GM12878 (cell line): Measurements from ENCODE around the gene TSSC4.

Experiments
- BACH1 ChIP-seq: fragments of 450-650 bp; IDR thresholded peaks from 2 replicates; pipeline ENCODE4 v1.6.1; 2017; ENCODE audit warnings: mild to moderate bottlenecking, borderline replicate concordance
- CEBPB ChIP-seq, 2 experiments: fragments of 150-350 bp in 1 of 2; IDR thresholded peaks; 2 replicates each; pipeline ENCODE4 v1.6.1; 2012 to 2014; ENCODE audit warnings: low read depth in 2 of 2, low read length in 2 of 2, borderline replicate concordance in 1 of 2, inconsistent platforms in 1 of 2
- MAX ChIP-seq: IDR thresholded peaks from 2 replicates; pipeline ENCODE4 v1.6.1; 2012; ENCODE audit warnings: low read depth, low read length, improper control_type of control experiment
- MYC ChIP-seq: IDR thresholded peaks from 2 replicates; pipeline ENCODE4 v1.6.1; 2011; ENCODE audit warnings: mild to moderate bottlenecking, low read length, moderate library complexity, inconsistent platforms; ENCODE audit not compliant: insufficient read depth, insufficient replicate concordance, insufficient read length, severe bottlenecking
- POLR2A ChIP-seq: IDR thresholded peaks from 2 replicates; pipeline ENCODE4 v1.6.1; 2011; ENCODE audit warnings: low read depth, mild to moderate bottlenecking, low read length
- POLR2AphosphoS5 ChIP-seq: IDR thresholded peaks from 2 replicates; pipeline ENCODE4 v1.6.1; 2011; ENCODE audit warnings: mild to moderate bottlenecking, low read length, inconsistent platforms
- SMC3 ChIP-seq: IDR thresholded peaks from 2 replicates; pipeline ENCODE4 v1.6.1; 2011; ENCODE audit warnings: low read length, improper control_type of control experiment, borderline replicate concordance
- SP1 ChIP-seq: IDR thresholded peaks from one replicate; pipeline ENCODE4 v1.6.1; 2011; ENCODE audit warnings: low read depth, low read length
- SRF ChIP-seq, 2 experiments: IDR thresholded peaks; 2 replicates each; pipeline ENCODE4 v1.6.1; 2011; ENCODE audit warnings: low read depth in 2 of 2, low read length in 2 of 2, mild to moderate bottlenecking in 1 of 2, moderate library complexity in 1 of 2
- STAT1 ChIP-seq: fragments of 450-650 bp; conservative IDR thresholded peaks from 2 replicates; pipeline ENCODE4 v1.6.1; 2014; ENCODE audit warnings: antibody characterized with exemption, mild to moderate bottlenecking
- TCF7 ChIP-seq: IDR thresholded peaks from 2 replicates; pipeline ENCODE4 v1.6.1; 2014; ENCODE audit warnings: antibody characterized with exemption, borderline replicate concordance
- ZZZ3 ChIP-seq: IDR thresholded peaks from 2 replicates; pipeline ENCODE4 v1.6.1; 2011; ENCODE audit warnings: low read depth; ENCODE audit not compliant: control insufficient read depth, insufficient read length
- TF ChIP-seq, protein P1 (sequence below): fragments of 450-650 bp; IDR thresholded peaks from 2 replicates; pipeline ENCODE4 v1.6.1; 2016; ENCODE audit warnings: mild to moderate bottlenecking
- TF ChIP-seq, protein P2 (sequence below), 3 experiments: IDR thresholded peaks in 2 of 3; conservative IDR thresholded peaks in 1 of 3; 2 replicates each; pipeline ENCODE4 v1.5.1; 2011; ENCODE audit warnings: low read depth in 3 of 3, low read length in 3 of 3, mild to moderate bottlenecking in 3 of 3, control low read depth in 2 of 3, moderate library complexity in 2 of 3, inconsistent platforms in 1 of 3, mixed read lengths in 1 of 3; ENCODE audit not compliant: control insufficient read depth in 2 of 3, insufficient read depth in 1 of 3; ENCODE audit errors: extremely low read depth in 1 of 3

DNA sequence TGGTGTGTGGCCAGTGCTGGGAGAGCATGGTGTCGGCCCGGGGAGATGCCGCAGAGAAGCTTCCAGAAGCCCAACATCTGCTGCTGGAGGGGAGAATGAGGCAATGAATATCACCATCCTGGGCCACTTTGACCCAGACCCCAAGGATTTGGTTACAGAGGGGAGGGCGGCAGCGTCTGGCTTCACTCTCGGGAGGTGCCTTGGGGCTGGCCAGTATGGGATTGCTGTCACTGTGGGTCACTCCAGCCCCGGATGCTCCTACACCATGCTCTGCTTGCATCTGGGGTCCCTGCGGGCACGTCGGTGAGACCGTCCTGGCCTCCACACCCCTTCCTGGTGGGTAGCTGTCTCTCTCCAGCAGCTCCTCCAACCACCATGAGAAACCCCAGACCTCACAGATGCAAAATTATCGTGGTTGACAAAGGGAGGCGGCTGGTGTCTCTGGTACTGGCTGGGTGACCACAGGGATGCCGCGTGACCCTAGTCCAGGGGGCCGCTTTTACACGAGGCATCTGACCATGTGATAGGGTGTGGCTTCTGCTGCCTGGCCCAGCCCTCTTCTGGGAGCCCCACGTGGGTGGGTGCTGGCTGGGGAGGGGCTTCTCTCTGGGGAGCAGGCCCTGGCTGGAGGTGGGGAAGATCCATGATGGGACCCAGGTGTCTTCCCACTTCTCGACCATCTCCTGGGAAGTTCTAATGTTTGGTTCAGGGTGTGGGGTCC, 49.9 kb downstream of the TSSC4 start:
- TF ChIP-seq MAX (no peak), BACH1 (no peak), SP1 (no peak), TCF7 (no peak), STAT1 (no peak), CEBPB (IDR thresholded peaks at IDR 0.05; ENCODE audit: borderline replicate concordance in 1 of 2, low read depth in 2 of 2, low read length in 2 of 2) (no peak), ZZZ3 (no peak), SRF (IDR thresholded peaks at IDR 0.05; ENCODE audit: low read depth in 2 of 2, low read length in 2 of 2) (no peak), POLR2A (no peak), SMC3 (no peak), POLR2AphosphoS5 (no peak), MYC (no peak)
- TF ChIP-seq, protein P1, sequence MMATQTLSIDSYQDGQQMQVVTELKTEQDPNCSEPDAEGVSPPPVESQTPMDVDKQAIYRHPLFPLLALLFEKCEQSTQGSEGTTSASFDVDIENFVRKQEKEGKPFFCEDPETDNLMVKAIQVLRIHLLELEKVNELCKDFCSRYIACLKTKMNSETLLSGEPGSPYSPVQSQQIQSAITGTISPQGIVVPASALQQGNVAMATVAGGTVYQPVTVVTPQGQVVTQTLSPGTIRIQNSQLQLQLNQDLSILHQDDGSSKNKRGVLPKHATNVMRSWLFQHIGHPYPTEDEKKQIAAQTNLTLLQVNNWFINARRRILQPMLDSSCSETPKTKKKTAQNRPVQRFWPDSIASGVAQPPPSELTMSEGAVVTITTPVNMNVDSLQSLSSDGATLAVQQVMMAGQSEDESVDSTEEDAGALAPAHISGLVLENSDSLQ = no peak
- TF ChIP-seq, protein P2, sequence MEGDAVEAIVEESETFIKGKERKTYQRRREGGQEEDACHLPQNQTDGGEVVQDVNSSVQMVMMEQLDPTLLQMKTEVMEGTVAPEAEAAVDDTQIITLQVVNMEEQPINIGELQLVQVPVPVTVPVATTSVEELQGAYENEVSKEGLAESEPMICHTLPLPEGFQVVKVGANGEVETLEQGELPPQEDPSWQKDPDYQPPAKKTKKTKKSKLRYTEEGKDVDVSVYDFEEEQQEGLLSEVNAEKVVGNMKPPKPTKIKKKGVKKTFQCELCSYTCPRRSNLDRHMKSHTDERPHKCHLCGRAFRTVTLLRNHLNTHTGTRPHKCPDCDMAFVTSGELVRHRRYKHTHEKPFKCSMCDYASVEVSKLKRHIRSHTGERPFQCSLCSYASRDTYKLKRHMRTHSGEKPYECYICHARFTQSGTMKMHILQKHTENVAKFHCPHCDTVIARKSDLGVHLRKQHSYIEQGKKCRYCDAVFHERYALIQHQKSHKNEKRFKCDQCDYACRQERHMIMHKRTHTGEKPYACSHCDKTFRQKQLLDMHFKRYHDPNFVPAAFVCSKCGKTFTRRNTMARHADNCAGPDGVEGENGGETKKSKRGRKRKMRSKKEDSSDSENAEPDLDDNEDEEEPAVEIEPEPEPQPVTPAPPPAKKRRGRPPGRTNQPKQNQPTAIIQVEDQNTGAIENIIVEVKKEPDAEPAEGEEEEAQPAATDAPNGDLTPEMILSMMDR (IDR thresholded peaks at IDR 0.05 in 2 of 3, conservative IDR thresholded peaks at IDR 0.05 in 1 of 3; ENCODE audit: control insufficient read depth in 2 of 3, extremely low read depth in 1 of 3, insufficient read depth in 1 of 3, low read depth in 3 of 3, low read length in 3 of 3) = no peak
